Liver (tissue), 3 donors: ENCODE measurements around the gene FIBP.

ENCODE experiments used
- GABPA ChIP-seq, 2 donors: IDR thresholded peaks in 1 of 2; conservative IDR thresholded peaks in 1 of 2; 2 replicates each; pipeline ENCODE4 v1.6.1; 2016; ENCODE audit warnings: antibody characterized with exemption in 2 of 2, mild to moderate bottlenecking in 1 of 2, moderate library complexity in 1 of 2
- MAX ChIP-seq: IDR thresholded peaks from 2 replicates; pipeline ENCODE4 v1.6.1; 2016; ENCODE audit warnings: antibody characterized with exemption
- NR2F2 ChIP-seq: IDR thresholded peaks from 2 replicates; pipeline ENCODE4 v1.6.1; 2016; ENCODE audit warnings: antibody characterized with exemption
- TAF1 ChIP-seq: conservative IDR thresholded peaks from 2 replicates; pipeline ENCODE4 v1.6.1; 2016; ENCODE audit warnings: antibody characterized with exemption, mild to moderate bottlenecking
- YY1 ChIP-seq: IDR thresholded peaks from 2 replicates; pipeline ENCODE4 v1.6.1; 2016; ENCODE audit warnings: antibody characterized with exemption, mild to moderate bottlenecking
- TF ChIP-seq, protein P1 (sequence below): fragments of 150-350 bp; IDR thresholded peaks from 2 replicates; pipeline ENCODE4 v1.5.1; 2017; ENCODE audit warnings: improper control_type of control experiment, low read depth, low read length; ENCODE audit not compliant: missing input control
- TF ChIP-seq, protein P2 (sequence below): IDR thresholded peaks from 2 replicates; pipeline ENCODE4 v1.6.1; 2016; ENCODE audit warnings: antibody characterized with exemption, mild to moderate bottlenecking
- TF ChIP-seq, protein P3 (sequence below): IDR thresholded peaks from 2 replicates; pipeline ENCODE4 v1.6.1; 2016; ENCODE audit warnings: antibody characterized with exemption
- donor health status: healthy.
- donor health status: healthy.

DNA sequence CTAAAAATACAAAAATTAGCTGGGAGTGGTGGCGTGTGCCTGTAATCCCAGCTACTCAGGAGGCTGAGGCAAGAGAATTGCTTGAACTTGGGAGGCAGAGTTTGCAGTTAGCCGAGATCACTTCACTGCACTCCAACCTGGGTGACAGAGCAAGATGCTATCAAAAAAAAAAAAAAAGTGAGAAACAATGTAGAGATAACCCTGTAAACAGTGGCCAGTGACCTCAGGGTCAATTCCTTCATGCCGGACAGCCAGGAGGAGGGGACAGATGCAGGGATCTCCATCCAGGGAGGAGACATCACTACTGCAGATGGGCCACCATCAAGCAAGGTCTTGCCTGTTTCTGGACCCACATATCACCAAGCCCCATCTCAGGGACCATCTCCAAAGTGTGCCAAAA, 40.5 kb downstream of the FIBP start:
- TF ChIP-seq, protein P1, sequence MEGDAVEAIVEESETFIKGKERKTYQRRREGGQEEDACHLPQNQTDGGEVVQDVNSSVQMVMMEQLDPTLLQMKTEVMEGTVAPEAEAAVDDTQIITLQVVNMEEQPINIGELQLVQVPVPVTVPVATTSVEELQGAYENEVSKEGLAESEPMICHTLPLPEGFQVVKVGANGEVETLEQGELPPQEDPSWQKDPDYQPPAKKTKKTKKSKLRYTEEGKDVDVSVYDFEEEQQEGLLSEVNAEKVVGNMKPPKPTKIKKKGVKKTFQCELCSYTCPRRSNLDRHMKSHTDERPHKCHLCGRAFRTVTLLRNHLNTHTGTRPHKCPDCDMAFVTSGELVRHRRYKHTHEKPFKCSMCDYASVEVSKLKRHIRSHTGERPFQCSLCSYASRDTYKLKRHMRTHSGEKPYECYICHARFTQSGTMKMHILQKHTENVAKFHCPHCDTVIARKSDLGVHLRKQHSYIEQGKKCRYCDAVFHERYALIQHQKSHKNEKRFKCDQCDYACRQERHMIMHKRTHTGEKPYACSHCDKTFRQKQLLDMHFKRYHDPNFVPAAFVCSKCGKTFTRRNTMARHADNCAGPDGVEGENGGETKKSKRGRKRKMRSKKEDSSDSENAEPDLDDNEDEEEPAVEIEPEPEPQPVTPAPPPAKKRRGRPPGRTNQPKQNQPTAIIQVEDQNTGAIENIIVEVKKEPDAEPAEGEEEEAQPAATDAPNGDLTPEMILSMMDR: no peak
- no peak for TF ChIP-seq GABPA (IDR thresholded peaks at IDR 0.05 in 1 of 2, conservative IDR thresholded peaks at IDR 0.05 in 1 of 2)
- TF ChIP-seq YY1: no peak
- no peak for TF ChIP-seq TAF1
- TF ChIP-seq, protein P2, sequence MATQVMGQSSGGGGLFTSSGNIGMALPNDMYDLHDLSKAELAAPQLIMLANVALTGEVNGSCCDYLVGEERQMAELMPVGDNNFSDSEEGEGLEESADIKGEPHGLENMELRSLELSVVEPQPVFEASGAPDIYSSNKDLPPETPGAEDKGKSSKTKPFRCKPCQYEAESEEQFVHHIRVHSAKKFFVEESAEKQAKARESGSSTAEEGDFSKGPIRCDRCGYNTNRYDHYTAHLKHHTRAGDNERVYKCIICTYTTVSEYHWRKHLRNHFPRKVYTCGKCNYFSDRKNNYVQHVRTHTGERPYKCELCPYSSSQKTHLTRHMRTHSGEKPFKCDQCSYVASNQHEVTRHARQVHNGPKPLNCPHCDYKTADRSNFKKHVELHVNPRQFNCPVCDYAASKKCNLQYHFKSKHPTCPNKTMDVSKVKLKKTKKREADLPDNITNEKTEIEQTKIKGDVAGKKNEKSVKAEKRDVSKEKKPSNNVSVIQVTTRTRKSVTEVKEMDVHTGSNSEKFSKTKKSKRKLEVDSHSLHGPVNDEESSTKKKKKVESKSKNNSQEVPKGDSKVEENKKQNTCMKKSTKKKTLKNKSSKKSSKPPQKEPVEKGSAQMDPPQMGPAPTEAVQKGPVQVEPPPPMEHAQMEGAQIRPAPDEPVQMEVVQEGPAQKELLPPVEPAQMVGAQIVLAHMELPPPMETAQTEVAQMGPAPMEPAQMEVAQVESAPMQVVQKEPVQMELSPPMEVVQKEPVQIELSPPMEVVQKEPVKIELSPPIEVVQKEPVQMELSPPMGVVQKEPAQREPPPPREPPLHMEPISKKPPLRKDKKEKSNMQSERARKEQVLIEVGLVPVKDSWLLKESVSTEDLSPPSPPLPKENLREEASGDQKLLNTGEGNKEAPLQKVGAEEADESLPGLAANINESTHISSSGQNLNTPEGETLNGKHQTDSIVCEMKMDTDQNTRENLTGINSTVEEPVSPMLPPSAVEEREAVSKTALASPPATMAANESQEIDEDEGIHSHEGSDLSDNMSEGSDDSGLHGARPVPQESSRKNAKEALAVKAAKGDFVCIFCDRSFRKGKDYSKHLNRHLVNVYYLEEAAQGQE: no peak
- no peak for TF ChIP-seq MAX
- TF ChIP-seq, protein P3, sequence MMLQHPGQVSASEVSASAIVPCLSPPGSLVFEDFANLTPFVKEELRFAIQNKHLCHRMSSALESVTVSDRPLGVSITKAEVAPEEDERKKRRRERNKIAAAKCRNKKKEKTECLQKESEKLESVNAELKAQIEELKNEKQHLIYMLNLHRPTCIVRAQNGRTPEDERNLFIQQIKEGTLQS: no peak
- no peak for TF ChIP-seq NR2F2
